DOHH2 (cell line): ENCODE results near the gene SLC5A3.

ENCODE experiments used
- H3F3A ChIP-seq: fragments of 200-600 bp; sonication (generic), shearing (Covaris generic); 2 replicates; pipeline ENCODE4 v1.6.0; 2016; ENCODE audit warnings: antibody characterized with exemption, mild to moderate bottlenecking; ENCODE audit not compliant: control insufficient read depth, insufficient read depth
- H3K27ac ChIP-seq: fragments of 200-600 bp; sonication (generic); 2 replicates; pipeline ENCODE4 v1.5.1; 2014; ENCODE audit warnings: low read depth, mild to moderate bottlenecking, low read length, moderate library complexity
- H3K27me3 ChIP-seq: fragments of 200-600 bp; sonication (generic); 2 replicates; pipeline ENCODE4 v1.6.1; 2014; ENCODE audit warnings: mild to moderate bottlenecking, low read length, mixed read lengths; ENCODE audit not compliant: control insufficient read depth
- H3K36me3 ChIP-seq: fragments of 200-600 bp; sonication (generic); 2 replicates; pipeline ENCODE4 v1.6.1; 2014; ENCODE audit warnings: mild to moderate bottlenecking, low read length, moderate library complexity, mixed read lengths; ENCODE audit not compliant: control insufficient read depth
- H3K4me1 ChIP-seq: fragments of 200-600 bp; sonication (generic); 2 replicates; pipeline ENCODE4 v1.6.1; 2014; ENCODE audit warnings: mild to moderate bottlenecking, low read length, mixed read lengths; ENCODE audit not compliant: control insufficient read depth
- H3K4me2 ChIP-seq: fragments of 200-600 bp; sonication (generic); 2 replicates; pipeline ENCODE4 v1.6.0; 2014; ENCODE audit warnings: mild to moderate bottlenecking, low read length, moderate library complexity
- H3K4me3 ChIP-seq: fragments of 200-600 bp; sonication (generic); 2 replicates; pipeline ENCODE4 v1.5.1; 2014; ENCODE audit warnings: mild to moderate bottlenecking, low read length, mixed read lengths
- H3K79me2 ChIP-seq: fragments of 200-600 bp; sonication (generic); 2 replicates; pipeline ENCODE4 v1.6.1; 2014; ENCODE audit warnings: mild to moderate bottlenecking, low read length, mixed read lengths; ENCODE audit not compliant: control insufficient read depth
- H3K9me2 ChIP-seq: fragments of 200-600 bp; sonication (generic); replicated peaks from 2 replicates; pipeline ENCODE4 v1.6.1; 2014; ENCODE audit warnings: mild to moderate bottlenecking, low read length, mixed read lengths; ENCODE audit not compliant: control insufficient read depth
- H3K9me3 ChIP-seq: fragments of 200-600 bp; sonication (generic); 2 replicates; pipeline ENCODE4 v1.6.1; 2014; ENCODE audit warnings: antibody characterized with exemption, low read length, mixed read lengths; ENCODE audit not compliant: control insufficient read depth, insufficient read depth
- H4K20me1 ChIP-seq: fragments of 200-600 bp; sonication (generic); 2 replicates; pipeline ENCODE4 v1.6.0; 2014; ENCODE audit warnings: low read depth, mild to moderate bottlenecking, antibody characterized with exemption, low read length, moderate library complexity; ENCODE audit not compliant: control insufficient read depth, insufficient read depth
- CTCF ChIP-seq: fragments of 200-600 bp; sonication (generic); IDR thresholded peaks from one replicate; pipeline ENCODE4 v1.5.1; 2014; ENCODE audit warnings: antibody characterized with exemption, mild to moderate bottlenecking, low read depth, low read length; ENCODE audit not compliant: poor library complexity, severe bottlenecking
- EZH2phosphoT487 ChIP-seq: fragments of 200-600 bp; sonication (generic); IDR thresholded peaks from 2 replicates; pipeline ENCODE4 v1.6.1; 2017; ENCODE audit warnings: borderline replicate concordance, mild to moderate bottlenecking, antibody characterized with exemption, low read length, moderate library complexity, mixed read lengths

SLC5A3 gene

GRCh38 chr21:34086887-34087306, 13.5 kb downstream of the SLC5A3 start:
- H3K27ac ChIP-seq, result no peak overlapping the region
- peaks cover 99% of the 10 kb centered on the region for H3K79me2 ChIP-seq
- TF ChIP-seq CTCF (no peak), EZH2phosphoT487 (no peak)
- H3K27me3 ChIP-seq, result no peaks in the 10 kb centered on the region
- H3K4me1 ChIP-seq, result peaks cover 3% of the 10 kb centered on the region; the same call in 1 of the 2 replicates
- no peak overlapping the region for H3K4me3 ChIP-seq
- no peaks in the 10 kb centered on the region for H3K9me3 ChIP-seq
- H3K9me2 ChIP-seq, result no peaks in the 10 kb centered on the region
- H4K20me1 ChIP-seq, result 0 out of 2 replicates have a peak, but pooled peaks cover 5% of the 10 kb centered on the region
- H3F3A ChIP-seq, result no peaks in the 10 kb centered on the region
- H3K36me3 ChIP-seq, result peaks cover 50% of the 10 kb centered on the region
- no peak overlapping the region for H3K4me2 ChIP-seq

- H3K36me3 ChIP-seq, result peaks cover 43% of the 10 kb centered on the region
- H4K20me1 ChIP-seq, result 0 out of 2 replicates have a peak, but pooled peaks cover 5% of the 10 kb centered on the region
- H3K79me2 ChIP-seq, result peaks cover 98% of the 10 kb centered on the region
- H3K27ac ChIP-seq, result no peak overlapping the region
- H3K4me3 ChIP-seq, result no peak overlapping the region
- no peak overlapping the region for H3K4me2 ChIP-seq
- H3F3A ChIP-seq, result no peaks in the 10 kb centered on the region
- TF ChIP-seq EZH2phosphoT487, result no peak
- no peak for TF ChIP-seq CTCF
- H3K27me3 ChIP-seq, result no peaks in the 10 kb centered on the region
- H3K4me1 ChIP-seq, result peaks cover 9% of the 10 kb centered on the region
- H3K9me2 ChIP-seq, result no peaks in the 10 kb centered on the region
- H3K9me3 ChIP-seq, result no peaks in the 10 kb centered on the region
These were observed 15.4 kb downstream of the SLC5A3 start for GRCh38 chr21:34088752-34089151.

- Histone ChIP-seq H3K4me2 (no peak overlapping the region), H3K79me2 (peaks cover 96% of the 10 kb centered on the region), H3F3A (no peaks in the 10 kb centered on the region), H3K27ac (no peak overlapping the region), H3K4me3 (no peak overlapping the region), H3K4me1 (peaks cover 9% of the 10 kb centered on the region), H3K27me3 (no peaks in the 10 kb centered on the region), H3K36me3 (peaks cover 50% of the 10 kb centered on the region), H3K9me2 (no peaks in the 10 kb centered on the region), H3K9me3 (no peaks in the 10 kb centered on the region), H4K20me1 (0 out of 2 replicates have a peak, but pooled peaks cover 5% of the 10 kb centered on the region)
- no peak for TF ChIP-seq CTCF
These were observed 17.7 kb downstream of the SLC5A3 start for GRCh38 chr21:34091032-34091431.
